HepG2 (cell line): ENCODE data around the gene ARHGAP10. TPM values are rescaled to one million over a fixed set of nuclear protein-coding genes. Genes with fewer than 3 reads are reported as not detected.

Experiments used
- ARID5B ChIP-seq: IDR thresholded peaks from 2 replicates; pipeline ENCODE4 v1.4.0; 2020; ENCODE audit warnings: mild to moderate bottlenecking, missing genetic modification reagents
- FOXO4 ChIP-seq: sonication (generic); formaldehyde crosslinking; conservative IDR thresholded peaks from 2 replicates; pipeline ENCODE4 v1.8.1; 2023; ENCODE audit warnings: missing genetic modification reagents
- HDAC1 ChIP-seq: sonication (generic); formaldehyde crosslinking; IDR thresholded peaks from 2 replicates; pipeline ENCODE4 v1.5.1; 2020; ENCODE audit warnings: mild to moderate bottlenecking, missing genetic modification reagents
- KDM2A ChIP-seq: sonication (generic); formaldehyde crosslinking; IDR thresholded peaks from 2 replicates; pipeline ENCODE4 v1.4.0; 2020; ENCODE audit warnings: low read depth, missing genetic modification reagents, borderline replicate concordance
- RARA ChIP-seq: IDR thresholded peaks from 2 replicates; pipeline ENCODE4 v1.6.1; 2016; ENCODE audit warnings: missing genetic modification reagents, missing compliant biosample characterization
- SIN3A ChIP-seq: IDR thresholded peaks from 2 replicates; pipeline ENCODE4 v1.6.1; 2011; ENCODE audit warnings: low read depth, mild to moderate bottlenecking, control low read depth, low read length, borderline replicate concordance
- TARDBP ChIP-seq: sonication (generic); formaldehyde crosslinking; IDR thresholded peaks from 2 replicates; pipeline ENCODE4 v1.8.0; 2022; ENCODE audit warnings: mild to moderate bottlenecking, missing genetic modification reagents
- TGIF2 ChIP-seq: IDR thresholded peaks from 2 replicates; pipeline ENCODE4 v1.6.1; 2016; ENCODE audit warnings: control low read depth, missing compliant biosample characterization
- TRIM24 ChIP-seq: sonication (generic); formaldehyde crosslinking; IDR thresholded peaks from 2 replicates; pipeline ENCODE4 v1.8.0; 2022; ENCODE audit warnings: mild to moderate bottlenecking, missing genetic modification reagents
- ZEB1 ChIP-seq: IDR thresholded peaks from 2 replicates; pipeline ENCODE4 v1.6.1; 2012; ENCODE audit warnings: mild to moderate bottlenecking, low read depth, inconsistent platforms; ENCODE audit not compliant: insufficient replicate concordance
- ZFP1 ChIP-seq: IDR thresholded peaks from 2 replicates; pipeline ENCODE4 v1.6.1; 2016
- ZFP41 ChIP-seq: sonication (generic); formaldehyde crosslinking; IDR thresholded peaks from 2 replicates; pipeline ENCODE4 v1.4.0; 2020; ENCODE audit warnings: mild to moderate bottlenecking, missing genetic modification reagents, borderline replicate concordance
- ZFY ChIP-seq: sonication (generic); formaldehyde crosslinking; IDR thresholded peaks from 2 replicates; pipeline ENCODE4 v1.4.0; 2020; ENCODE audit warnings: missing genetic modification reagents
- ZMAT3 ChIP-seq: sonication (generic); formaldehyde crosslinking; conservative IDR thresholded peaks from 2 replicates; pipeline ENCODE4 v1.7.0; 2021; ENCODE audit warnings: missing genetic modification reagents
- ZNF510 ChIP-seq: sonication (generic); formaldehyde crosslinking; IDR thresholded peaks from 2 replicates; pipeline ENCODE4 v1.4.0; 2020; ENCODE audit warnings: low read depth, mild to moderate bottlenecking, missing genetic modification reagents
- ZNF660 ChIP-seq: sonication (generic); formaldehyde crosslinking; IDR thresholded peaks from 2 replicates; pipeline ENCODE4 v1.5.1; 2020; ENCODE audit warnings: mild to moderate bottlenecking, low read depth, missing genetic modification reagents, borderline replicate concordance
- ZNF788 ChIP-seq: sonication (generic); formaldehyde crosslinking; IDR thresholded peaks from 2 replicates; pipeline ENCODE4 v1.5.0; 2020; ENCODE audit warnings: mild to moderate bottlenecking, missing genetic modification reagents, borderline replicate concordance
- ZSCAN21 ChIP-seq: sonication (generic); formaldehyde crosslinking; IDR thresholded peaks from 2 replicates; pipeline ENCODE4 v1.8.0; 2022; ENCODE audit warnings: mild to moderate bottlenecking, missing genetic modification reagents, moderate library complexity, borderline replicate concordance
- polyA plus RNA-seq, 8 experiments: library from polyadenylated mRNA; depleted of rRNA in 3 of 8; stranded (reverse) in 7 of 8; unstranded in 1 of 8; fragments of >200 nt; fragmentation: Illumina TruSeq in 4 of 8; extraction: Trizol in 4 of 8; gene quantifications; 2 replicates each; pipeline versions ENCODE4 v1.2.1 to v1.2.3, GENCODE V29; 2011 to 2016; ENCODE audit warnings: low read depth in 4 of 8, missing spikeins in 1 of 8, mixed read lengths in 1 of 8; ENCODE audit not compliant: insufficient read depth in 1 of 8
- total RNA-seq, 5 experiments: library from RNA; depleted of rRNA; stranded (reverse); fragments of >200 nt; fragmentation: Illumina TruSeq; extraction: Trizol; gene quantifications; 2 replicates each; pipeline ENCODE4 v1.2.3, GENCODE V29; 2016; ENCODE audit warnings: low read depth in 1 of 5
- TF ChIP-seq, protein P1 (sequence below): sonication (generic); formaldehyde crosslinking; IDR thresholded peaks from 2 replicates; pipeline ENCODE4 v1.9.0; 2022; ENCODE audit warnings: low read depth, missing genetic modification reagents

Gene ARHGAP10
- total and polyA plus RNA-seq, 2 of the 13 experiments (the other 11 are each of a cell fraction or from before 2014, with no cell fraction given) = 0.45 to 1.6 TPM

- TF ChIP-seq ARID5B = 0 out of 2 replicates have a peak, but pooled peaks have one; percentile 24
- no peak for TF ChIP-seq SIN3A
- TF ChIP-seq ZNF510 = no peak
- 0 out of 2 replicates have a peak, but pooled peaks have one; percentile 16 for TF ChIP-seq RARA (CRISPR knock-in tag)
- TF ChIP-seq TRIM24 (CRISPR knock-in tag) = no peak
- TF ChIP-seq TARDBP = no peak
- no peak for TF ChIP-seq ZSCAN21 (CRISPR knock-in tag)
- no peak for TF ChIP-seq ZNF660 (CRISPR knock-in tag)
- TF ChIP-seq ZFP41 (CRISPR knock-in tag) = no peak
- no peak for TF ChIP-seq ZMAT3 (CRISPR knock-in tag)
- TF ChIP-seq ZFY (CRISPR knock-in tag) = no peak
- TF ChIP-seq FOXO4 (CRISPR knock-in tag) = no peak
- no peak for TF ChIP-seq TGIF2
- TF ChIP-seq, protein P1, sequence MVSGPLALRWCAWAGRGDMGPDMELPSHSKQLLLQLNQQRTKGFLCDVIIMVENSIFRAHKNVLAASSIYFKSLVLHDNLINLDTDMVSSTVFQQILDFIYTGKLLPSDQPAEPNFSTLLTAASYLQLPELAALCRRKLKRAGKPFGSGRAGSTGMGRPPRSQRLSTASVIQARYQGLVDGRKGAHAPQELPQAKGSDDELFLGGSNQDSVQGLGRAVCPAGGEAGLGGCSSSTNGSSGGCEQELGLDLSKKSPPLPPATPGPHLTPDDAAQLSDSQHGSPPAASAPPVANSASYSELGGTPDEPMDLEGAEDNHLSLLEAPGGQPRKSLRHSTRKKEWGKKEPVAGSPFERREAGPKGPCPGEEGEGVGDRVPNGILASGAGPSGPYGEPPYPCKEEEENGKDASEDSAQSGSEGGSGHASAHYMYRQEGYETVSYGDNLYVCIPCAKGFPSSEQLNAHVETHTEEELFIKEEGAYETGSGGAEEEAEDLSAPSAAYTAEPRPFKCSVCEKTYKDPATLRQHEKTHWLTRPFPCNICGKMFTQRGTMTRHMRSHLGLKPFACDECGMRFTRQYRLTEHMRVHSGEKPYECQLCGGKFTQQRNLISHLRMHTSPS (CRISPR knock-in tag) = no peak
- TF ChIP-seq HDAC1 = no peak
- TF ChIP-seq ZEB1 = no peak
- TF ChIP-seq ZNF788 = no peak
- TF ChIP-seq ZFP1 (CRISPR knock-in tag) = no peak
- TF ChIP-seq KDM2A = no peak
Measured at GRCh38 chr4:148015468-148015867, 283.6 kb downstream of the ARHGAP10 start (continued).
